K562 (cell line): ENCODE results near the gene SIRPG.

Source experiments
- BCOR ChIP-seq: fragments of 450-650 bp; IDR thresholded peaks from 2 replicates; pipeline ENCODE4 v1.6.1; 2016
- CTCF ChIP-seq, 3 experiments: IDR thresholded peaks in 2 of 3; conservative IDR thresholded peaks in 1 of 3; 2 replicates each; pipeline ENCODE4 v1.5.1; 2011 to 2012; ENCODE audit warnings: low read length in 3 of 3, mild to moderate bottlenecking in 3 of 3, control low read depth in 2 of 3, improper control_type of control experiment in 1 of 3, inconsistent platforms in 1 of 3, low read depth in 1 of 3, mixed read lengths in 1 of 3, moderate library complexity in 1 of 3; ENCODE audit not compliant: insufficient read depth in 2 of 3
- KLF6 ChIP-seq: fragments of 250-450 bp; sonication (Bioruptor Pico); IDR thresholded peaks from 2 replicates; pipeline ENCODE4 v1.4.0; 2020; ENCODE audit warnings: mild to moderate bottlenecking, moderate library complexity, borderline replicate concordance
- MAZ ChIP-seq, 2 experiments: fragments of 450-650 bp in 1 of 2; sonication (generic) in 1 of 2; formaldehyde crosslinking; IDR thresholded peaks in 1 of 2; conservative IDR thresholded peaks in 1 of 2; 2 replicates each; pipeline versions ENCODE4 v1.4.0 to v1.5.0; 2020; ENCODE audit warnings: mild to moderate bottlenecking in 1 of 2, missing genetic modification reagents in 1 of 2
- PCBP1 ChIP-seq: fragments of 200-400 bp; formaldehyde crosslinking; IDR thresholded peaks from 2 replicates; pipeline ENCODE4 v1.6.1; 2018; ENCODE audit warnings: mild to moderate bottlenecking, low read depth, low read length; ENCODE audit not compliant: poor library complexity, severe bottlenecking
- POLR2A ChIP-seq: fragments of 450-650 bp; conservative IDR thresholded peaks from 2 replicates; pipeline ENCODE4 v1.6.1; 2016
- ZNF589 ChIP-seq: fragments of 200-800 bp; sonication (Bioruptor generic); IDR thresholded peaks from 2 replicates; pipeline ENCODE4 v1.6.1; 2016; ENCODE audit warnings: low read depth, missing genetic modification characterization, missing compliant biosample characterization

GRCh38 chr20:1587781-1588532 is 69.6 kb downstream of the SIRPG start:
- no peak for TF ChIP-seq BCOR
- TF ChIP-seq KLF6 (CRISPR knock-in tag) = no peak
- no peak for TF ChIP-seq MAZ (CRISPR knock-in tag; conservative IDR thresholded peaks at IDR 0.05 in 1 of 2, IDR thresholded peaks at IDR 0.05 in 1 of 2)
- TF ChIP-seq PCBP1 = no peak
- TF ChIP-seq ZNF589 (CRISPR knock-in tag) = no peak
- no peak for TF ChIP-seq POLR2A
- TF ChIP-seq CTCF (IDR thresholded peaks at IDR 0.05 in 2 of 3, conservative IDR thresholded peaks at IDR 0.05 in 1 of 3; ENCODE audit: insufficient read depth in 2 of 3, low read depth in 1 of 3, low read length in 3 of 3) = no peak
